Measurements from ENCODE around the gene SURF6. TPM values are rescaled to one million over a fixed set of nuclear protein-coding genes. Genes with fewer than 3 reads are reported as not detected.
A peak's percentile ranks its signal among the peaks of the same experiment; 100 is the strongest.
"Not testable (repeated sequence)": the region's sequence is repeated elsewhere in the genome, so short reads cannot be mapped to it uniquely, and the experiment has no call there.

Gene SURF6
- total RNA-seq (2014; rRNA removed), result 26.8 and 27.8 TPM in 2 replicates
- polyA plus RNA-seq (2012), result 14.0 TPM

- DNase-seq (ENCODE audit: low read depth), result peak; percentile 86
Observed at GRCh38 chr9:133335924-133336811, at the start of gene SURF6. Gene SURF6 (minus strand): TSS chr9:133336188. CDS start chr9:133336132, 56 bp downstream.

DNA sequence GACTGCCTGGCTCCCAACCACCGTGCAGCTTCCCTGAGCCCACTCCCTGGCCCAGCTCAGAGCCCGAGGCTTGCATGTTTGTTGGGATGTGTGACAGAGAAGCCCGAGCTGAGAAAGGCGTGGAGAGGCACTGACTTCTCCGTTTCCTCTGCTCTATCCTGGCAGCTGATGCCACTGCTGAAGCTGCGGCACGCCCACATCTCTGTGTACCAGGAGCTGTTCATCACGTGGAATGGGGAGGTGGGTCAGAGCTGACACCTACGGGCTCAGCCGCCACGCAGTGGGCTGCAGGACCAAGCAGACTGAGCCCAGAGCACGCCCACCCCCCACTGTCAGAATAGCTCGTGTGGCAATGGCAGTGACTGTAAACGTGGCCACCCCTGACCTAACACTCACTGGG, 49.5 kb upstream of the SURF6 start:
- no peak for DNase-seq (ENCODE audit: low read depth)

GRCh38 chr9:133384736-133385321, 48.8 kb upstream of the SURF6 start:
- DNase-seq (ENCODE audit: low read depth), result no peak

- no peak for DNase-seq (ENCODE audit: low read depth)
Observed at GRCh38 chr9:133383438-133383837, 47.5 kb upstream of the SURF6 start.

- DNase-seq (ENCODE audit: low read depth), result no peak
Observed at GRCh38 chr9:133382507-133383141, 46.6 kb upstream of the SURF6 start.

- DNase-seq (ENCODE audit: low read depth), result no peak
Observed at GRCh38 chr9:133380734-133381133, 44.7 kb upstream of the SURF6 start.

DNA sequence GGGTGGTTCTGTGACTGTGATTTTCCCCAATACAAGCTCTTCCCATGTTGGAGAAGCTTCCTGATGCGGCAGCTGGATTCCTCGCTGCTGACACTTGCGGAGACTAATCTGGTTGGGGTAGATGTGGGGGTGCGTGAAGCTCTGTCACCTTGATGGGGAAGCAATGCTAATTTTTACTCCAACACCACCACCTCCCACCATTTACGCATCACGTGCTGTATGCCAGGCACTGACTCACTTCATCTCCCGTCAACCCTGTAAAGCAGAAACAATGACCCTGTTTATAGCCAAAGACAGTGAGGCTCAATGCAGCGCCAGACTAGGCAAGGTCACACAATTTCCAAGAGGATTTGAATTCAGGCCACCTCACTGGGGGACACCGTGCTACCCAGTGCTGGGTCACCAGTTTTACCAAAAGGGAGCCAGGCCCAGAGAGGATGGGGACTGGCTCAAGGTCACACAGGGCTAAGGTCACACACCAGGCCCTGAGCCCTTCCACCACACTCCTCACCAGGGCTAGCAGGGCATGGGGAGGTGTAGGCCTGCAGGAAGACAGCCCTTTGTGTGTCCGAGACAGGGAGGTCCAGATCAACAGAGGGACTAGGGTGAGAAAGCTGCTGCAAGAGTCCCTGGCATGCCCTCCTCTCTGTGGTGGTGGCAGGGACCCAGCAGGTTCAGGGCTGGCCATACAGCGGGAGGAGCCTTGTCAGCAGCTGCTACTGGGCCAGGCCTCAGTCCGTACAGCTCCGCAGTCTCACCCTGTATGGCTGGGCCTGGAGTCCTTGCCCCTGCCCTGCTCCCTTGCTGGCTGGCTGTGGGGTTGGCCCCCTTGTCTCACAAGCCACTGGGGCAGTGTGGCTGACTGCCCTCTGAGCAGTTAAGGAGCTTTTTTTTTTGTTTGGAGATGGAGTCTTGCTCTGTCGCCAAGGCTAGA, 43.4 kb upstream of the SURF6 start:
- no peak for DNase-seq (ENCODE audit: low read depth)

GRCh38 chr9:133378408-133378962, 42.5 kb upstream of the SURF6 start:
- no peak for DNase-seq (ENCODE audit: low read depth)

DNA sequence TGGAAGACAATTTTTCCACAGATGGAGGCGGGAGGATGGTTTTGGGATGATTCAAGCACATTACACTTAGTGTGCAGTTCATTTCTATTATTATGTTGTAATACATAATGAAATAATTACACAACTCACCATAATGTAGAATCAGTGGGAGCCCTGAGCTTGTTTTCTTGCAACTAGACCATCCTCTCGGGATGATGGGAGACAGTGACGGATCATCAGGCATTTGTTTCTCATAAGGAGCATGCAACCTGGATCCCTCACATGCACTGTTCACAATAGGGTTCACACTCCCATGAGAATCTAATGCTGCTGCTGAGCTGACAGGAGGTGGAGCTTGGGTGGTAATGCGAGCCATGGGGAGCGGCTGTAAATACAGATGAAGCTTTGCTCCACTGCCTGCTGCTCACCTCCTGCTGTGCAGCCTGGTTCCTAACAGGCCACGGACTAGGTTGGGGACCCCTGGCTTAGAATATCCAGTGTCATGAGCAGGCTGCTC, 41.8 kb upstream of the SURF6 start:
- DNase-seq (ENCODE audit: low read depth), result peak; percentile 55

DNA sequence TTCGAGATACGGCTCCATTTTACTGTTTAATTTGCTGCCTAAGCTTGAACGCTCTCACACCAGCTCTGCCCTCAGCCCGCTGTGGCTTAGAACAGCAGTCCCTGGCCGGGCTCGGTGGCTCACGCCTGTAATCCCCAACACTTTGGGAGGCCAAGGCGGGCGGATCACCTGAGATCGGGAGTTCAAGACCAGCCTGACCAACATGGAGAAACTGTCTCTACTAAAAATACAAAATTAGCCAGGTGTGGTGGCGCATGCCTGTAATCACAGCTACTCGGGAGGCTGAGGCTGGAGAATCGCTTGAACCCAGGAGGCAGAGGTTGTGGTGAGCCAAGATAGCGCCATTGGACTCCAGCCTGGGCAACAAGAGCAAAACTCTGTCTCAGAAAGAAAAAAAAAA, 41.3 kb upstream of the SURF6 start:
- not testable (repeated sequence) for DNase-seq (ENCODE audit: low read depth)

GRCh38 chr9:133375724-133376654, 40.0 kb upstream of the SURF6 start, which contains the start of the genes STKLD1 and SURF4:
Gene STKLD1 (plus strand): TSS chr9:133376366. CDS start chr9:133376474, 108 bp downstream.
Gene SURF4 (minus strand): TSS chr9:133376060. CDS start chr9:133375969, 91 bp downstream.
- peak; percentile 94 for DNase-seq (ENCODE audit: low read depth)

DNA sequence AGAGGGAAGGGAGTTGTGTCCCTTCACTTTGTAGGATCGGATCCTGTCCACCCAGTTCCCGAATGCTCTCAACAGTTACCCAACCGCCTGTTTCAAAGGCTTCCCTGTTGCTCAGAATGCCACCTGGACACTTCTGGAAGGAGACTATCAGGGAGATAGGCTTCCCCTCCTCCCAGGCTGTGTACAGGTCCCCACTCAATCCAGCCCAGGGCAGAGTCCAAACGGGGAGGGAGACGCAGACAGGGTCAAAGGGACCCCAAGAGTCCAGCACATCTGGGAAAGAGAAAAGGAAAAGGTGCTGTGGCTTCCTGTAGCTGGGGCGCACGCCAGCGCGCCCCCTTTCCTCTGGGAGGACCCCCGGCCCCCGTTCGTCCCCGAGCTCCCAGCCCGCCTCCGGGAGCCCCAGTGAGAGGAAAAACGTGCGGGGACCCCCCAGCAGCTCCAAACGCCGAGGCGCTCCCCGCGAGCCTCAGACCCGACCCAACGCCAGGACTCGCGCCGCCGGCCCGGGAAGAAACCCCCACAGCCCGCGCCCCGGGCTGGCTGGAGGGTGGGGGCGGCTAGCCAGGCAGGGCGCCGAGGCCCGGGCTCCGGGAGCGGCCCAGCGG, 39.2 kb upstream of the SURF6 start:
- DNase-seq (ENCODE audit: low read depth), result peak; percentile 39

DNA sequence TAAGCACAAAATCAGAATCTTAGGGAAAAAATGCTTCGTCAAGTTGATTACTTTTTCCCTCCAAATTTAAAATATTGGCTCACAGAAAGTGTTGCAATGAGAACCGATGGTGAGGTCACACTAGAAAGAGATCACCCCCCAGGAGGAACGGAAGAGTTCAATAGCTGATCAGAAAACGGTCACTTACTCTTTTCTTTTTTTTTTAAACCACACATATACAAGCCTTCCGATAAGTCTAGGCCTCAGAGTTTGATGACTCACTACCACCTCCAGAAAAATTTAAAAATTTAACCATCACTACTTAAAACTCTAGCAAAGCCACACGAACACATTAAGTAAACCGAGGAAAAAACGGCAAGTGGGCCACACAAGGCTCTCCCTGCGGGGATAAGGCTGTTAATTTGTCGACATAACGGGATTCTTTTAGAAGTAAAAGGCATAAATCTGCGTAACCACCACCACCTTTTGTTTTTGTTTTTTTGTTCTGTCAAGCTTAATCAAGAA, 38.7 kb upstream of the SURF6 start:
- DNase-seq (ENCODE audit: low read depth), result peak; percentile 65

GRCh38 chr9:133372144-133372543, 36.2 kb upstream of the SURF6 start:
- no peak for DNase-seq (ENCODE audit: low read depth)

DNA sequence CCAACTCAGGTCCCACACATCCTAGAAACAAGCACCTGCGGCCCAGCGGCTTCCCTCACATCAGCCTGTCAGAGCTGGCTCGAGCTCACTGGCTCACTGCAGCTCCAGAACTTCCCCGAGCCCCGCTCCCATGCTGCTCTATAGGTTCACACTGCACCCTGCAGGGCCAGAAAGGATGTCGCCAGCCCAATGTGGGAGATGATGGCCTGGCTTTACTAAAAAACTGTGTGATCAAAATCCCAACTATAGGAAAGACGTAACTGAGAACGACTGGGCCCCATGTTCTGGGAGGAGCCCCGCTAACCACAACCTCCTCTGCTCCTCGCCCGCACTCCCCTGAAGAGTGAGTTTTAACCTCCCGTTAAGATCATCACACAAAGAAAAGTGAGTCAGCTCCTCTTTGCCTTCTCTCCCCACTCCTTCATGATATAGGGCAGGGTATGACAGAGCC, 35.3 kb upstream of the SURF6 start:
- DNase-seq (ENCODE audit: low read depth), result no peak

DNA sequence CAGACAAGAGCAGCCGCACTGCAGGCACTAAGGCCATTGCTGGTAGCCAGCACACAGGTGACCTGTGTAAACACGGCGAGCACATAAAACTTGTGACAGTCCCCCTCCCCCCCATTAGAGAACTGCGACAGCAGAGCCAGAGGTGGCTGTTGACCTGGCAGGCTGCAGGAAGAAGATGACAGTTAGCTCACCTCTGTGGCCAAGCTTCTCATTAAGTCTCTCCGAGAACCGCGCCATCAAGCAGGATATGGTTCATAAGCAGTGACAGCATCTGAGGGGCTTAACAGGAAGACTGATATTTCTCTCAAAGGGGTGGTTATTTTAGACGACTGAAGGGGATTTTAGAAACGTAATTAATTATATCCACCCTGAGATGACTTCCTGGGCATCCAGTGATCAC, 34.7 kb upstream of the SURF6 start:
- DNase-seq (ENCODE audit: low read depth), result no peak

- DNase-seq (ENCODE audit: low read depth), result no peak
Observed at GRCh38 chr9:133369933-133370332, 33.9 kb upstream of the SURF6 start.

GRCh38 chr9:133369422-133369821, 33.4 kb upstream of the SURF6 start:
- no peak for DNase-seq (ENCODE audit: low read depth)
